ENCODE measurements around the gene CYGB. TPM values are rescaled to one million over a fixed set of nuclear protein-coding genes. Genes with fewer than 3 reads are reported as not detected.

Gene CYGB
- total and polyA plus RNA-seq, 2 of the 13 experiments (the other 11 are each of a cell fraction or from before 2014, with no cell fraction given) = 18.9 to 27.1 TPM

DNA sequence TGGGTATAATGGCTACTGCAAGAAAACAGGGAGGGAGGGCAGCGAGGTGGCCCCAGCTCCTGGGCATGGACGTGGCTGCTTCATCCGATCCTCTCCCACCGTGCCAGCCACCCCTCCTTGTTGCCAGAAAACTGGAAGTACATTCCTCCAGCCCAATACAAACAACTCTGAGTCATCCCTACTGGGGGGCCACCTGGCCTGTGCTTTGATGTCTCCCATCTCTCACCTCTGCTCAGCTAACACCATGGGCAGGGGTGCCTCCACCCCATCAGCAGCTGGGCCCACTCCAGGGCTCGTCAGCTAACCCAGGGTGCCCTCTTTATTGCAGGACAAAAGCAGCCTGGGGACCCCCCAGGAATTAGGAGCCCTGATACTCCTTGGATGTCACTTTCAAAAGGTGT, 38.2 kb downstream of the CYGB start (continued):
- peak; percentile 95 for TF ChIP-seq HDAC2 (CRISPR knock-in tag; IDR thresholded peaks at IDR 0.05)
- TF ChIP-seq SOX6 (IDR thresholded peaks at IDR 0.05) = no peak
- peak; percentile 89 for TF ChIP-seq SOX6 (CRISPR knock-in tag; IDR thresholded peaks at IDR 0.05)
- TF ChIP-seq, protein P1, sequence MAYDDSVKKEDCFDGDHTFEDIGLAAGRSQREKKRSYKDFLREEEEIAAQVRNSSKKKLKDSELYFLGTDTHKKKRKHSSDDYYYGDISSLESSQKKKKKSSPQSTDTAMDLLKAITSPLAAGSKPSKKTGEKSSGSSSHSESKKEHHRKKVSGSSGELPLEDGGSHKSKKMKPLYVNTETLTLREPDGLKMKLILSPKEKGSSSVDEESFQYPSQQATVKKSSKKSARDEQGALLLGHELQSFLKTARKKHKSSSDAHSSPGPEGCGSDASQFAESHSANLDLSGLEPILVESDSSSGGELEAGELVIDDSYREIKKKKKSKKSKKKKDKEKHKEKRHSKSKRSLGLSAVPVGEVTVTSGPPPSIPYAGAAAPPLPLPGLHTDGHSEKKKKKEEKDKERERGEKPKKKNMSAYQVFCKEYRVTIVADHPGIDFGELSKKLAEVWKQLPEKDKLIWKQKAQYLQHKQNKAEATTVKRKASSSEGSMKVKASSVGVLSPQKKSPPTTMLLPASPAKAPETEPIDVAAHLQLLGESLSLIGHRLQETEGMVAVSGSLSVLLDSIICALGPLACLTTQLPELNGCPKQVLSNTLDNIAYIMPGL (CRISPR knock-in tag; IDR thresholded peaks at IDR 0.05; ENCODE audit: borderline replicate concordance in 1 of 2, low read depth in 1 of 2) = peak in 1 of 2 experiments; percentile 71; a peak in 1 of 4 replicates
- peak; percentile 76; the same call in 1 of the 2 replicates for TF ChIP-seq IRF9 (CRISPR knock-in tag; IDR thresholded peaks at IDR 0.05; ENCODE audit: borderline replicate concordance)
- TF ChIP-seq ZNF512 (CRISPR knock-in tag; IDR thresholded peaks at IDR 0.05) = no peak
- no peak for TF ChIP-seq MAF1 (CRISPR knock-in tag; IDR thresholded peaks at IDR 0.05; ENCODE audit: borderline replicate concordance)
- no peak for TF ChIP-seq HNRNPK (IDR thresholded peaks at IDR 0.05; ENCODE audit: low read depth, low read length, poor library complexity, severe bottlenecking)
- TF ChIP-seq ZNF160 (CRISPR knock-in tag; IDR thresholded peaks at IDR 0.05) = 0 out of 2 replicates have a peak, but pooled peaks have one; percentile 68
- TF ChIP-seq NCOA1 (CRISPR knock-in tag; IDR thresholded peaks at IDR 0.05) = no peak
- TF ChIP-seq TOE1 (CRISPR knock-in tag; IDR thresholded peaks at IDR 0.05) = no peak
- TF ChIP-seq ZNF383 (CRISPR knock-in tag; IDR thresholded peaks at IDR 0.05; ENCODE audit: borderline replicate concordance) = no peak
- TF ChIP-seq HOXA5 (CRISPR knock-in tag; IDR thresholded peaks at IDR 0.05) = 0 out of 2 replicates have a peak, but pooled peaks have one; percentile 36
- peak; percentile 89 for TF ChIP-seq MAZ (IDR thresholded peaks at IDR 0.05; ENCODE audit: borderline replicate concordance, low read depth, low read length)
- TF ChIP-seq MAZ (CRISPR knock-in tag; IDR thresholded peaks at IDR 0.05; ENCODE audit: low read depth) = peak; percentile 87
- TF ChIP-seq SMAD1 (CRISPR knock-in tag; IDR thresholded peaks at IDR 0.05; ENCODE audit: borderline replicate concordance, low read depth) = no peak
- no peak for TF ChIP-seq GLI4 (CRISPR knock-in tag; IDR thresholded peaks at IDR 0.05; ENCODE audit: borderline replicate concordance)
- TF ChIP-seq MIER2 (CRISPR knock-in tag; IDR thresholded peaks at IDR 0.05) = no peak; the same call in 1 of the 2 replicates
- TF ChIP-seq AKAP8 (CRISPR knock-in tag; IDR thresholded peaks at IDR 0.05) = peak; percentile 67; the same call in 1 of the 2 replicates
- TF ChIP-seq MYC (CRISPR knock-in tag; IDR thresholded peaks at IDR 0.05; ENCODE audit: borderline replicate concordance) = peak; percentile 68; the same call in 1 of the 2 replicates
- peak; percentile 90 for TF ChIP-seq SOX5 (CRISPR knock-in tag; IDR thresholded peaks at IDR 0.05; ENCODE audit: borderline replicate concordance)
- no peak for TF ChIP-seq ZNF570 (CRISPR knock-in tag; IDR thresholded peaks at IDR 0.05; ENCODE audit: borderline replicate concordance)
- TF ChIP-seq RAD21 (CRISPR knock-in tag; IDR thresholded peaks at IDR 0.05) = peak; percentile 30; the same call in 1 of the 2 replicates
- TF ChIP-seq ARID3A (IDR thresholded peaks at IDR 0.05; ENCODE audit: low read depth, low read length) = no peak; the same call in 1 of the 2 replicates
- TF ChIP-seq ZSCAN30 (CRISPR knock-in tag; IDR thresholded peaks at IDR 0.05) = no peak
- TF ChIP-seq PCBP1 (IDR thresholded peaks at IDR 0.05; ENCODE audit: borderline replicate concordance, low read depth, low read length) = no peak
